ENCODE results near the gene GRM1.

The GRM1 gene

GRCh38 chr6:146337376-146337775, 308.5 kb downstream of the GRM1 start:
- DNase-seq = no peak

- DNase-seq = no peak
These were observed 310.9 kb downstream of the GRM1 start for GRCh38 chr6:146339716-146340115.

- no peak for DNase-seq
These were observed 312.8 kb downstream of the GRM1 start for GRCh38 chr6:146341493-146342230.

GRCh38 chr6:146345598-146345997, 316.7 kb downstream of the GRM1 start:
- DNase-seq = no peak

- no peak for DNase-seq
These were observed 318.2 kb downstream of the GRM1 start for GRCh38 chr6:146347090-146347489.

GRCh38 chr6:146347690-146348089, 318.8 kb downstream of the GRM1 start:
- DNase-seq = no peak

- DNase-seq = no peak
These were observed 322.2 kb downstream of the GRM1 start for GRCh38 chr6:146351018-146351417.

- DNase-seq = no peak
These were observed 323.3 kb downstream of the GRM1 start for GRCh38 chr6:146352163-146352562.

- no peak for DNase-seq
These were observed 325.6 kb downstream of the GRM1 start for GRCh38 chr6:146354451-146354850.

- no peak for DNase-seq
These were observed 326.7 kb downstream of the GRM1 start for GRCh38 chr6:146355521-146356100.

- no peak for DNase-seq
These were observed 328.9 kb downstream of the GRM1 start for GRCh38 chr6:146357578-146358430.

GRCh38 chr6:146358431-146359046, 329.7 kb downstream of the GRM1 start:
- no peak for DNase-seq

GRCh38 chr6:146359131-146359530, 330.3 kb downstream of the GRM1 start:
- no peak for DNase-seq

GRCh38 chr6:146361128-146361924, 332.5 kb downstream of the GRM1 start:
- no peak for DNase-seq

GRCh38 chr6:146363838-146364607, 335.2 kb downstream of the GRM1 start:
- no peak for DNase-seq

GRCh38 chr6:146364816-146365594, 336.1 kb downstream of the GRM1 start:
- DNase-seq = no peak

GRCh38 chr6:146367061-146367460, 338.2 kb downstream of the GRM1 start:
- DNase-seq = no peak

GRCh38 chr6:146369866-146370265, 341.0 kb downstream of the GRM1 start:
- no peak for DNase-seq

- no peak for DNase-seq
These were observed 352.6 kb downstream of the GRM1 start for GRCh38 chr6:146381486-146381885.

- no peak for DNase-seq
These were observed 360.0 kb downstream of the GRM1 start for GRCh38 chr6:146388736-146389364.

Measured in NCI-H1694 (cell line).